A549 (cell line): ENCODE results near the gene FBXO22. TPM values are rescaled to one million over a fixed set of nuclear protein-coding genes. Genes with fewer than 3 reads are reported as not detected.
A peak's percentile ranks its signal among the peaks of the same experiment; 100 is the strongest.
"Not testable (repeated sequence)": the region's sequence is repeated elsewhere in the genome, so short reads cannot be mapped to it uniquely, and the experiment has no call there.

Source experiments
- ATAC-seq, 2 experiments: fragments of 200-7000 bp in 1 of 2; fragments of >200 bp in 1 of 2; cut with Nextera tagmentation in 1 of 2; cut with Tn5 transposase in 1 of 2; 3 replicates each; pipeline versions ENCODE4 v1.8.0 to v1.9.1; 2018 to 2020; ENCODE audit warnings: mild to moderate bottlenecking in 1 of 2, moderate library complexity in 1 of 2
- CTCF ChIA-PET: fragments of 300-600 bp; sonication (Branson Sonifier 250); formaldehyde crosslinking; extraction: SDS; loops from one replicate; lab custom pipeline; 2021; ENCODE audit warnings: antibody characterized with exemption, inconsistent platforms; lab: Yijun Ruan, JAX
- POLR2A ChIA-PET: fragments of 350-600 bp; formaldehyde crosslinking; extraction: SDS; loops from one replicate; lab custom pipeline; 2021; ENCODE audit warnings: antibody characterized with exemption, inconsistent platforms; lab: Yijun Ruan, JAX
- DNase-seq, 2 experiments: peaks; one replicate each; pipeline versions ENCODE4 v3.0.0 to v3.0.0-alpha.2; 2011 to 2016; ENCODE audit warnings: low read depth in 1 of 2, low spot score in 1 of 2
- FAIRE-seq: peaks from 2 replicates; lab custom pipeline; 2011; peaks lifted over from hg19 to GRCh38; lab: Jason Lieb, UNC
- H3K27ac ChIP-seq, 2 experiments: fragments of >200 bp; sonication (Bioruptor Twin); formaldehyde crosslinking; 3 replicates each; pipeline ENCODE4 v1.5.1; 2016 to 2017
- H3K4me1 ChIP-seq: fragments of >200 bp; sonication (Bioruptor Twin); formaldehyde crosslinking; 3 replicates; pipeline ENCODE4 v1.6.1; 2016
- H3K4me2 ChIP-seq: fragments of >200 bp; sonication (Bioruptor Twin); formaldehyde crosslinking; 3 replicates; pipeline ENCODE4 v1.6.1; 2016
- H3K4me3 ChIP-seq: fragments of >200 bp; sonication (Bioruptor Twin); formaldehyde crosslinking; 3 replicates; pipeline ENCODE4 v1.5.1; 2016
- H3K9me3 ChIP-seq: fragments of >200 bp; sonication (Bioruptor Twin); formaldehyde crosslinking; 3 replicates; pipeline ENCODE4 v1.6.1; 2016
- ATOH8 ChIP-seq: fragments of 250-450 bp; sonication (Bioruptor Pico); IDR thresholded peaks from 2 replicates; pipeline ENCODE4 v1.5.0; 2020; ENCODE audit warnings: low read depth, mild to moderate bottlenecking, moderate library complexity
- BHLHE40 ChIP-seq: IDR thresholded peaks from 2 replicates; pipeline ENCODE4 v1.6.1; 2012; ENCODE audit warnings: low read depth, low read length, inconsistent platforms
- CBX2 ChIP-seq: fragments of 200-600 bp; sonication (generic); IDR thresholded peaks from 2 replicates; pipeline ENCODE4 v1.6.1; 2016; ENCODE audit warnings: low read depth, mild to moderate bottlenecking, borderline replicate concordance
- CEBPB ChIP-seq, 2 experiments: fragments of >200 bp in 1 of 2; sonication (Bioruptor Twin) in 1 of 2; formaldehyde crosslinking in 1 of 2; IDR thresholded peaks; 2 replicates each; pipeline ENCODE4 v1.6.1; 2012 to 2016
- EHMT2 ChIP-seq: fragments of 200-600 bp; sonication (generic); IDR thresholded peaks from 2 replicates; pipeline ENCODE4 v1.6.1; 2016; ENCODE audit warnings: antibody characterized with exemption, low read depth, mild to moderate bottlenecking, moderate library complexity
- ELK1 ChIP-seq: fragments of 150-350 bp; IDR thresholded peaks from 2 replicates; pipeline ENCODE4 v1.6.1; 2014; ENCODE audit warnings: low read depth, mild to moderate bottlenecking, low read length
- EP300 ChIP-seq, 2 experiments: fragments of >200 bp; sonication (Bioruptor Twin); formaldehyde crosslinking; IDR thresholded peaks; 2 replicates in 1 of 2; 3 replicates in 1 of 2; pipeline ENCODE4 v1.6.1; 2016 to 2017
- FOSB ChIP-seq: fragments of 250-450 bp; sonication (Bioruptor Pico); IDR thresholded peaks from 2 replicates; pipeline ENCODE4 v1.5.0; 2020; ENCODE audit warnings: mild to moderate bottlenecking, moderate library complexity
- HEYL ChIP-seq: fragments of 250-450 bp; sonication (Bioruptor Pico); IDR thresholded peaks from 2 replicates; pipeline ENCODE4 v1.8.0; 2021; ENCODE audit warnings: mild to moderate bottlenecking, moderate library complexity
- HOXB13 ChIP-seq: fragments of 250-450 bp; sonication (Bioruptor Pico); IDR thresholded peaks from 2 replicates; pipeline ENCODE4 v1.5.0; 2020; ENCODE audit warnings: low read depth, mild to moderate bottlenecking, moderate library complexity
- KDM5A ChIP-seq: fragments of 200-600 bp; sonication (generic); IDR thresholded peaks from 2 replicates; pipeline ENCODE4 v1.6.1; 2016; ENCODE audit warnings: antibody characterized with exemption, mild to moderate bottlenecking
- MAZ ChIP-seq: fragments of 150-350 bp; IDR thresholded peaks from 2 replicates; pipeline ENCODE4 v1.6.1; 2014; ENCODE audit warnings: antibody characterized with exemption, low read depth, low read length, borderline replicate concordance
- NFE2L2 ChIP-seq: fragments of 150-350 bp; conservative IDR thresholded peaks from 2 replicates; pipeline ENCODE4 v1.6.1; 2014; ENCODE audit warnings: low read length
- NR3C1 ChIP-seq: fragments of >200 bp; sonication (Bioruptor Twin); formaldehyde crosslinking; IDR thresholded peaks from 3 replicates; pipeline ENCODE4 v1.6.1; 2017
- POLR2A ChIP-seq: IDR thresholded peaks from 2 replicates; pipeline ENCODE4 v1.6.1; 2012; ENCODE audit warnings: mild to moderate bottlenecking, low read length
- RARB ChIP-seq: fragments of 250-450 bp; sonication (Bioruptor Pico); IDR thresholded peaks from 2 replicates; pipeline ENCODE4 v1.8.0; 2021; ENCODE audit warnings: mild to moderate bottlenecking, moderate library complexity
- RFX5 ChIP-seq: fragments of 450-650 bp; IDR thresholded peaks from 2 replicates; pipeline ENCODE4 v1.7.1; 2014; ENCODE audit warnings: antibody characterized with exemption, mild to moderate bottlenecking, moderate library complexity
- TP53 ChIP-seq: fragments of 250-450 bp; sonication (Bioruptor Pico); IDR thresholded peaks from 2 replicates; pipeline ENCODE4 v1.5.0; 2021; ENCODE audit warnings: mild to moderate bottlenecking, moderate library complexity
- ZFP36 ChIP-seq: fragments of 450-650 bp; IDR thresholded peaks from 2 replicates; pipeline ENCODE4 v1.6.1; 2014; ENCODE audit warnings: borderline replicate concordance; ENCODE audit not compliant: partially characterized antibody
- ZNF302 ChIP-seq: fragments of 250-450 bp; sonication (Bioruptor Pico); IDR thresholded peaks from 2 replicates; pipeline ENCODE4 v1.9.0; 2021; ENCODE audit warnings: inconsistent platforms, mild to moderate bottlenecking, moderate library complexity
- WGBS: methylation state at CpG from one replicate; pipeline ENCODE4 v1.1.6; 2017; ENCODE audit errors: missing lambda C conversion rate; 5-methylcytosine and 5-hydroxymethylcytosine counted together
- polyA plus RNA-seq, 4 experiments: library from polyadenylated mRNA; depleted of rRNA in 3 of 4; stranded (reverse); fragments of >200 nt; fragmentation: RNase III in 1 of 4; extraction: RNeasy Plus Mini Kit Qiagen cat#74134 plus additional on column Dnase treatment in 1 of 4; gene quantifications; 2 replicates in 3 of 4; 3 replicates in 1 of 4; pipeline ENCODE4 v1.2.3, GENCODE V29; 2011 to 2017

FBXO22 gene
- polyA plus RNA-seq, 2 of the 4 experiments (the other 2 are of a cell fraction) = 75.1 to 133 TPM

GRCh38 chr15:75864213-75865059 is 39.2 kb upstream of the FBXO22 start:
- FAIRE-seq = peak; percentile 7
- ATAC-seq = no peak
- Histone ChIP-seq H3K4me3 (no peak overlapping the region), H3K4me2 (no peak overlapping the region), H3K4me1 (peaks cover 8% of the 10 kb centered on the region; the same call in 1 of the 3 replicates), H3K9me3 (no peaks in the 10 kb centered on the region), H3K27ac (no peak overlapping the region)
- POLR2A ChIA-PET = no interaction called here
- 86% methylated on average over 5 of the region's 5 CpGs for WGBS
- TF ChIP-seq CEBPB (IDR thresholded peaks at IDR 0.05) (0 out of 4 replicates have a peak, but pooled peaks of 1 of the 2 experiments have one; percentile 4), MAZ (no peak), TP53 (no peak), RFX5 (no peak)
- DNase-seq = no peak
- CTCF ChIA-PET = interaction anchor here (0.7 to 1.0 kb wide), 3 partner anchors 118 to 476 kb away, joined by 3 to 4 read pairs (median 3); no protein-coding TSS in a partner anchor

GRCh38 chr15:75866045-75866444 is 37.6 kb upstream of the FBXO22 start:
- 67% methylated on average over 1 of the region's 1 CpG for WGBS
- POLR2A ChIA-PET, H3K9me3 ChIP-seq, H3K27ac ChIP-seq, H3K4me1 ChIP-seq, FAIRE-seq, H3K4me2 ChIP-seq, ATAC-seq, DNase-seq, H3K4me3 ChIP-seq: not testable (repeated sequence)
- CTCF ChIA-PET = interaction anchor here (0.9 to 1.4 kb wide), 2 partner anchors 10 to 64 kb away, joined by 4 to 5 read pairs; no protein-coding TSS in a partner anchor

- no peak for FAIRE-seq
- TF ChIP-seq HEYL (CRISPR knock-in tag) (no peak), NFE2L2 (no peak), FOSB (no peak), NR3C1 (no peak), HOXB13 (no peak), ATOH8 (no peak), BHLHE40 (no peak), KDM5A (no peak), EHMT2 (no peak), EP300 (IDR thresholded peaks at IDR 0.05) (no peak), RFX5 (no peak), ELK1 (no peak), CEBPB (IDR thresholded peaks at IDR 0.05) (no peak), CBX2 (no peak), ZFP36 (no peak), POLR2A (no peak), ZNF302 (CRISPR knock-in tag) (no peak), RARB (CRISPR knock-in tag) (no peak)
- Histone ChIP-seq H3K4me2 (no peak overlapping the region), H3K9me3 (no peaks in the 10 kb centered on the region), H3K27ac (no peak overlapping the region), H3K4me3 (no peak overlapping the region), H3K4me1 (peaks cover 8% of the 10 kb centered on the region; the same call in 1 of the 3 replicates)
- ATAC-seq = no peak
- DNase-seq = no peak
- ChIA-PET POLR2A (no interaction called here), CTCF (interaction anchor here (0.7 kb wide), 1 partner anchor 35 kb away, joined by 4 read pairs; no protein-coding TSS in a partner anchor)
Measured at GRCh38 chr15:75866916-75867315, 36.8 kb upstream of the FBXO22 start.
